ENCODE measurements around the gene DPH2. TPM values are rescaled to one million over a fixed set of nuclear protein-coding genes. Genes with fewer than 3 reads are reported as not detected.

DPH2 gene
- total RNA-seq, 2 experiments from 2014 or later: 22.2 to 27.7 TPM

- CTCF ChIA-PET: interaction anchor here (0.5 to 11.7 kb wide), 56 partner anchors 10 to 1414 kb away, joined by 3 to 246 read pairs (median 4); partner anchors contain the start of genes DPH2, IPO13, KDM4A and PTPRF
- Mint-ChIP-seq H3K9me3 (no peaks in the 10 kb centered on the region), H3K27me3 (ENCODE audit: low read depth) (peaks cover 34% of the 10 kb centered on the region), H3K36me3 (ENCODE audit: low read depth) (no peaks in the 10 kb centered on the region), H3K27ac (no peak overlapping the region), H3K4me3 (peak overlapping the region; percentile 36), H3K4me1 (ENCODE audit: low read depth) (peaks cover 14% of the 10 kb centered on the region)
- peak; percentile 72 for DNase-seq
- intact Hi-C loops (cut with micrococcal nuclease): loop anchor here (1.0 to 10.0 kb wide), 7 partner anchors 12 to 710 kb away; partner anchors contain the start of genes HYI, IPO13 and ST3GAL3
These were observed 35.5 kb upstream of the DPH2 start for GRCh38 chr1:43934101-43934985.

- Mint-ChIP-seq H3K4me3 (no peak overlapping the region), H3K36me3 (ENCODE audit: low read depth) (peaks cover 4% of the 10 kb centered on the region), H3K27me3 (ENCODE audit: low read depth) (peaks cover 34% of the 10 kb centered on the region), H3K9me3 (no peaks in the 10 kb centered on the region), H3K27ac (no peak overlapping the region), H3K4me1 (ENCODE audit: low read depth) (peaks cover 14% of the 10 kb centered on the region)
- DNase-seq: no peak
- intact Hi-C loops (cut with micrococcal nuclease): loop anchor here (1.0 to 10.0 kb wide), 8 partner anchors 11 to 710 kb away; partner anchors contain the start of genes HYI, IPO13 and ST3GAL3
- CTCF ChIA-PET: interaction anchor here (0.7 to 11.7 kb wide), 49 partner anchors 10 to 708 kb away, joined by 3 to 246 read pairs (median 4); partner anchors contain the start of genes DPH2, IPO13, KDM4A and PTPRF
These were observed 34.9 kb upstream of the DPH2 start for GRCh38 chr1:43934986-43935324.

GRCh38 chr1:43935711-43936427 lies 33.9 kb upstream of the DPH2 start:
- intact Hi-C loops (cut with micrococcal nuclease): loop anchor here (1.0 to 10.0 kb wide), 4 partner anchors 112 to 711 kb away; partner anchors contain the start of genes HYI and ST3GAL3
- H3K4me3 Mint-ChIP-seq: no peak overlapping the region
- CTCF ChIA-PET: interaction anchor here (0.7 to 11.7 kb wide), 28 partner anchors 9 to 414 kb away, joined by 3 to 246 read pairs (median 6); partner anchors contain the start of genes IPO13, KDM4A and PTPRF

GRCh38 chr1:43936431-43937151 lies 33.2 kb upstream of the DPH2 start:
- peak overlapping the region; percentile 36 for H3K4me3 Mint-ChIP-seq
- no peak overlapping the region for H3K27ac Mint-ChIP-seq
- DNase-seq: no peak
- peaks cover 5% of the 10 kb centered on the region for H3K36me3 Mint-ChIP-seq (ENCODE audit: low read depth)
- no peaks in the 10 kb centered on the region for H3K9me3 Mint-ChIP-seq
- H3K4me1 Mint-ChIP-seq (ENCODE audit: low read depth): peaks cover 14% of the 10 kb centered on the region
- H3K27me3 Mint-ChIP-seq (ENCODE audit: low read depth): peaks cover 34% of the 10 kb centered on the region
- intact Hi-C loops (cut with micrococcal nuclease): loop anchor here (10.0 kb wide), 2 partner anchors 482 to 712 kb away; partner anchors contain the start of gene HYI
- CTCF ChIA-PET: interaction anchor here (0.5 to 11.7 kb wide), 5 partner anchors 9 to 301 kb away, joined by 5 to 246 read pairs (median 8); no protein-coding TSS in a partner anchor

More at GRCh38 chr1:43935711-43936427, 33.9 kb upstream of the DPH2 start:
- no peak overlapping the region for H3K27ac Mint-ChIP-seq
- no peaks in the 10 kb centered on the region for H3K9me3 Mint-ChIP-seq
- H3K27me3 Mint-ChIP-seq (ENCODE audit: low read depth): peaks cover 34% of the 10 kb centered on the region
- peaks cover 14% of the 10 kb centered on the region for H3K4me1 Mint-ChIP-seq (ENCODE audit: low read depth)
- no peak for DNase-seq
- H3K36me3 Mint-ChIP-seq (ENCODE audit: low read depth): peaks cover 5% of the 10 kb centered on the region

- Mint-ChIP-seq H3K4me1 (ENCODE audit: low read depth) (peaks cover 14% of the 10 kb centered on the region), H3K36me3 (ENCODE audit: low read depth) (peaks cover 5% of the 10 kb centered on the region), H3K27ac (no peak overlapping the region), H3K9me3 (no peaks in the 10 kb centered on the region), H3K4me3 (no peak overlapping the region), H3K27me3 (ENCODE audit: low read depth) (peaks cover 34% of the 10 kb centered on the region)
- CTCF ChIA-PET: interaction anchor here (0.7 to 11.7 kb wide), 4 partner anchors 8 to 170 kb away, joined by 4 to 246 read pairs (median 4); no protein-coding TSS in a partner anchor
- intact Hi-C loops (cut with micrococcal nuclease): loop anchor here (10.0 kb wide), 2 partner anchors 483 to 713 kb away; partner anchors contain the start of gene HYI
- DNase-seq: no peak
These were observed 32.5 kb upstream of the DPH2 start for GRCh38 chr1:43937179-43937865.

- H3K9me3 Mint-ChIP-seq: no peaks in the 10 kb centered on the region
- peaks cover 5% of the 10 kb centered on the region for H3K36me3 Mint-ChIP-seq (ENCODE audit: low read depth)
- H3K27me3 Mint-ChIP-seq (ENCODE audit: low read depth): peaks cover 24% of the 10 kb centered on the region
- no peak for DNase-seq
- peaks cover 10% of the 10 kb centered on the region for H3K4me1 Mint-ChIP-seq (ENCODE audit: low read depth)
- CTCF ChIA-PET: interaction anchor here (0.8 to 11.7 kb wide), 3 partner anchors 12 to 171 kb away, joined by 4 to 246 read pairs (median 4); no protein-coding TSS in a partner anchor
- intact Hi-C loops (cut with micrococcal nuclease): loop anchor here (10.0 kb wide), 2 partner anchors 484 to 714 kb away; partner anchors contain the start of gene HYI
- no peak overlapping the region for H3K4me3 Mint-ChIP-seq
- no peak overlapping the region for H3K27ac Mint-ChIP-seq
These were observed 31.4 kb upstream of the DPH2 start for GRCh38 chr1:43938383-43938782.

- H3K36me3 Mint-ChIP-seq (ENCODE audit: low read depth): peaks cover 5% of the 10 kb centered on the region
- no peak for DNase-seq
- intact Hi-C loops (cut with micrococcal nuclease): loop anchor here (10.0 kb wide), 2 partner anchors 484 to 714 kb away; partner anchors contain the start of gene HYI
- peaks cover 20% of the 10 kb centered on the region for H3K27me3 Mint-ChIP-seq (ENCODE audit: low read depth)
- H3K9me3 Mint-ChIP-seq: no peaks in the 10 kb centered on the region
- no peak overlapping the region for H3K4me3 Mint-ChIP-seq
- no peak overlapping the region for H3K27ac Mint-ChIP-seq
- H3K4me1 Mint-ChIP-seq (ENCODE audit: low read depth): peaks cover 7% of the 10 kb centered on the region
- CTCF ChIA-PET: interaction anchor here (1.1 to 11.7 kb wide), 3 partner anchors 9 to 172 kb away, joined by 4 to 246 read pairs (median 4); no protein-coding TSS in a partner anchor
These were observed 30.8 kb upstream of the DPH2 start for GRCh38 chr1:43938892-43939587.

- peaks cover 20% of the 10 kb centered on the region for H3K4me1 Mint-ChIP-seq (ENCODE audit: low read depth)
- H3K27ac Mint-ChIP-seq: no peak overlapping the region
- no peaks in the 10 kb centered on the region for H3K27me3 Mint-ChIP-seq (ENCODE audit: low read depth)
- H3K9me3 Mint-ChIP-seq: no peaks in the 10 kb centered on the region
- intact Hi-C loops (cut with micrococcal nuclease): loop anchor here (10.0 kb wide), 1 partner anchor 578 kb away; the partner anchor contains the start of gene ELOVL1
- peaks cover 10% of the 10 kb centered on the region for H3K36me3 Mint-ChIP-seq (ENCODE audit: low read depth)
- DNase-seq: no peak
- CTCF ChIA-PET: interaction anchor here (0.7 to 5.6 kb wide), 3 partner anchors 8 to 178 kb away, joined by 7 to 76 read pairs (median 39); partner anchors contain the start of gene ARTN
- no peak overlapping the region for H3K4me3 Mint-ChIP-seq
These were observed 27.4 kb upstream of the DPH2 start for GRCh38 chr1:43942411-43942810.

GRCh38 chr1:43944860-43945259 lies 24.9 kb upstream of the DPH2 start:
- Mint-ChIP-seq H3K4me1 (ENCODE audit: low read depth) (peaks cover 37% of the 10 kb centered on the region), H3K9me3 (no peaks in the 10 kb centered on the region), H3K27ac (no peak overlapping the region), H3K36me3 (ENCODE audit: low read depth) (peaks cover 7% of the 10 kb centered on the region), H3K27me3 (ENCODE audit: low read depth) (no peaks in the 10 kb centered on the region), H3K4me3 (peak overlapping the region; percentile 90)
- no peak for DNase-seq
- intact Hi-C loops (cut with micrococcal nuclease): loop anchor here (10.0 kb wide), 1 partner anchor 580 kb away; the partner anchor contains the start of gene ELOVL1
- CTCF ChIA-PET: interaction anchor here (1.5 to 5.6 kb wide), 3 partner anchors 11 to 415 kb away, joined by 7 to 76 read pairs (median 39); partner anchors contain the start of genes ARTN and PTPRF

- DNase-seq: no peak
- peak overlapping the region; percentile 88 for H3K27ac Mint-ChIP-seq
- CTCF ChIA-PET: interaction anchor here (0.6 to 5.6 kb wide), 18 partner anchors 9 to 456 kb away, joined by 3 to 76 read pairs (median 4); partner anchors contain the start of genes ARTN and PTPRF
- peaks cover 7% of the 10 kb centered on the region for H3K36me3 Mint-ChIP-seq (ENCODE audit: low read depth)
- peaks cover 37% of the 10 kb centered on the region for H3K4me1 Mint-ChIP-seq (ENCODE audit: low read depth)
- peak overlapping the region; percentile 90 for H3K4me3 Mint-ChIP-seq
- H3K9me3 Mint-ChIP-seq: no peaks in the 10 kb centered on the region
- intact Hi-C loops (cut with micrococcal nuclease): loop anchor here (1.0 to 10.0 kb wide), 10 partner anchors 11 to 581 kb away; partner anchors contain the start of genes ATP6V0B, CCDC24, ELOVL1 and KDM4A
- H3K27me3 Mint-ChIP-seq (ENCODE audit: low read depth): no peaks in the 10 kb centered on the region
These were observed 24.1 kb upstream of the DPH2 start for GRCh38 chr1:43945674-43946235.
